Head of caudate nucleus (tissue), 42 donors: Measurements from ENCODE around the gene INS.

Experiments used
- DNase-seq, 42 donors: peaks; one replicate each; pipeline versions ENCODE4 v3.0.0 to v3.0.0-alpha.2; 2020 to 2021; ENCODE audit warnings: mixed read lengths in 7 of 42
- intact Hi-C: fragments of 100-400 bp; cut with DNase I; formaldehyde crosslinking; loops from one replicate; pipeline ENCODE4 v1.15.0; 2022

INS gene

DNA sequence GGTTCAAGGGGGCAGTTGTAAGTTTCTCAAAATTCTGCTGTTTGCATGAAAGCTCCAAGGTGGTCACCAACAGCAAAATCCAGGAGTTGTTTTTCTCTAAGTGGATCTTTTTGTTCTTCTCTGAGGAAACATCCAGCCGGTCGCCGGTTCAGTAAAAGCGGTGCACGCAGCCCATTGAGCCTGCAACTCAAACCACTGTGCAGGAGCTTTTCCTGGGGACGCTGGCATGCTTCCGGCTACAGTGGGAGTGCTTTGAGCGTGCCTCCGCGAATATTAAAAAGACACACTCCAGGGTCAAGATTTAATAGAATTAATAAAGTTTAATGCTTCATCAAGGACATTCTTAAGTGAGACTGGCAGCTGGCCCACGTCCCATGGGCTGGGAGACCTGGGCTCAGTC, 47.2 kb downstream of the INS start:
- no peak for DNase-seq
- intact Hi-C loops, result no loop called here

- DNase-seq, result no peak
- intact Hi-C loops, result no loop called here
Observed at GRCh38 chr11:2110521-2110920, 50.5 kb downstream of the INS start.
